GM12878 (cell line): ENCODE data around the gene PEF1. TPM values are rescaled to one million over a fixed set of nuclear protein-coding genes. Genes with fewer than 3 reads are reported as not detected.

Source experiments
- ATAC-seq: fragments of 200-7000 bp; cut with Tn5 transposase; 3 replicates; pipeline ENCODE4 v1.9.1; 2020; ENCODE audit warnings: mild to moderate bottlenecking, moderate library complexity
- BruUV-seq: library from RNA; stranded (reverse); fragments of 400-500 nt; replicated peaks from 2 replicates; lab custom pipeline; 2021; lab: Mats Ljungman, UMichigan
- CTCF ChIA-PET: fragments of 300-600 bp; sonication (Branson Sonifier 250); formaldehyde crosslinking; extraction: SDS; loops from one replicate; lab custom pipeline; 2021; ENCODE audit warnings: inconsistent platforms; lab: Yijun Ruan, JAX
- POLR2A ChIA-PET: fragments of 350-600 bp; formaldehyde crosslinking; extraction: SDS; loops from one replicate; lab custom pipeline; 2021; ENCODE audit warnings: inconsistent platforms; lab: Charles Lee
- RAD21 ChIA-PET: fragments of 300-600 bp; sonication (Branson Sonifier 250); formaldehyde crosslinking; loops from one replicate; lab custom pipeline; 2023; ENCODE audit warnings: antibody characterized with exemption; ENCODE audit not compliant: unreplicated experiment; lab: Charles Lee
- SMC1A ChIA-PET: fragments of 300-600 bp; sonication (Branson Sonifier 250); formaldehyde crosslinking; loops from one replicate; lab custom pipeline; 2023; ENCODE audit not compliant: unreplicated experiment, uncharacterized antibody; lab: Charles Lee
- DNase-seq: peaks from one replicate; pipeline ENCODE4 v3.0.0-alpha.2; 2011; ENCODE audit warnings: low read depth, low spot score
- FAIRE-seq: peaks from 3 replicates; lab custom pipeline; 2011; peaks lifted over from hg19 to GRCh38; lab: Jason Lieb, UNC
- H2AFZ ChIP-seq: 2 replicates; pipeline ENCODE4 v1.6.0; 2011; ENCODE audit warnings: low read depth, low read length, control low read depth; ENCODE audit not compliant: control insufficient read depth
- H3K27ac ChIP-seq: 2 replicates; pipeline ENCODE4 v1.5.1; 2011; ENCODE audit warnings: control low read depth; ENCODE audit not compliant: control insufficient read depth, insufficient read depth
- H3K27me3 ChIP-seq, 2 experiments: replicated peaks in 1 of 2; 2 replicates each; pipeline versions ENCODE4 v1.6.0 to v1.6.1; 2011; ENCODE audit warnings: low read length in 1 of 2; ENCODE audit not compliant: control insufficient read depth in 2 of 2, insufficient read depth in 2 of 2
- H3K36me3 ChIP-seq, 2 experiments: 2 replicates each; pipeline ENCODE4 v1.5.1; 2011; ENCODE audit warnings: low read length in 1 of 2; ENCODE audit not compliant: control insufficient read depth in 2 of 2, insufficient read depth in 2 of 2
- H3K4me1 ChIP-seq: 2 replicates; pipeline ENCODE4 v1.6.1; 2011; ENCODE audit warnings: mild to moderate bottlenecking, low read length, moderate library complexity, mixed read lengths; ENCODE audit not compliant: control insufficient read depth, insufficient read depth
- H3K4me2 ChIP-seq: 2 replicates; pipeline ENCODE4 v1.6.0; 2011; ENCODE audit warnings: control low read depth; ENCODE audit not compliant: control insufficient read depth, insufficient read depth
- H3K4me3 ChIP-seq: fragments of 200-600 bp; sonication (generic); 2 replicates; pipeline ENCODE4 v1.5.1; 2016
- H3K79me2 ChIP-seq: 2 replicates; pipeline ENCODE4 v1.6.0; 2011; ENCODE audit warnings: low read length; ENCODE audit not compliant: control insufficient read depth, insufficient read depth
- H3K9ac ChIP-seq: 2 replicates; pipeline ENCODE4 v1.8.0; 2011; ENCODE audit warnings: low read length, control low read depth, mixed read lengths; ENCODE audit not compliant: control insufficient read depth, insufficient read depth
- H3K9me3 ChIP-seq: replicated peaks from 3 replicates; pipeline ENCODE4 v1.5.1; 2011; ENCODE audit warnings: mild to moderate bottlenecking, low read length; ENCODE audit not compliant: control insufficient read depth, insufficient read depth
- H4K20me1 ChIP-seq: 2 replicates; pipeline ENCODE4 v1.6.0; 2011; ENCODE audit not compliant: control insufficient read depth, insufficient read depth
- MTA3 ChIP-seq: IDR thresholded peaks from 2 replicates; pipeline ENCODE4 v1.6.1; 2012; ENCODE audit warnings: low read length, inconsistent platforms, borderline replicate concordance
- PAX5 ChIP-seq: IDR thresholded peaks from 2 replicates; pipeline ENCODE4 v1.6.1; 2011; ENCODE audit warnings: low read depth, low read length, borderline replicate concordance
- RB1 ChIP-seq: fragments of 450-650 bp; formaldehyde crosslinking; IDR thresholded peaks from 2 replicates; pipeline ENCODE4 v1.6.1; 2017; ENCODE audit warnings: mild to moderate bottlenecking, borderline replicate concordance
- TAF1 ChIP-seq: IDR thresholded peaks from 2 replicates; pipeline ENCODE4 v1.6.1; 2011; ENCODE audit warnings: mild to moderate bottlenecking, low read depth, low read length, borderline replicate concordance
- TCF7 ChIP-seq: IDR thresholded peaks from 2 replicates; pipeline ENCODE4 v1.6.1; 2014; ENCODE audit warnings: antibody characterized with exemption, borderline replicate concordance
- ZNF622 ChIP-seq: fragments of 450-650 bp; IDR thresholded peaks from 2 replicates; pipeline ENCODE4 v1.6.1; 2017; ENCODE audit warnings: mild to moderate bottlenecking, inconsistent platforms
- WGBS: methylation state at CpG from one replicate; pipeline ENCODE4 v1.1.6; 2016; ENCODE audit warnings: low lambda C conversion rate; ENCODE audit not compliant: insufficient replicate concordance, insufficient coverage; ENCODE audit errors: missing lambda C conversion rate; 5-methylcytosine and 5-hydroxymethylcytosine counted together
- in situ Hi-C: fragments of 300-500 bp; cut with MboI; formaldehyde crosslinking; loops from 9 replicates; pipeline ENCODE4 v1.14.3; 2018; ENCODE audit warnings: mixed read lengths
- intact Hi-C: fragments of 100-400 bp; cut with micrococcal nuclease; formaldehyde crosslinking; loops from one replicate; pipeline ENCODE4 v1.14.2; 2022; ENCODE audit not compliant: unreplicated experiment
- polyA plus RNA-seq, 11 experiments: library from polyadenylated mRNA; depleted of rRNA in 4 of 11; unstranded in 6 of 11; stranded (reverse) in 5 of 11; fragments of >200 nt; fragmentation: Nextera tagmentation in 4 of 11; fragmentation: Illumina TruSeq in 1 of 11; extraction: Ambion mirVana in 4 of 11; extraction: Trizol in 1 of 11; gene quantifications; 1 replicate in 1 of 11; 2 replicates in 10 of 11; pipeline versions ENCODE4 v1.2.1 to v1.2.3, GENCODE V29; 2011 to 2016; ENCODE audit warnings: inconsistent platforms in 2 of 11, missing spikeins in 2 of 11, low read depth in 1 of 11
- total RNA-seq, 4 experiments: library from RNA; depleted of rRNA in 3 of 4; stranded (reverse); fragments of >200 nt in 3 of 4; fragmentation: Illumina TruSeq in 1 of 4; extraction: Trizol in 1 of 4; gene quantifications; 2 replicates each; pipeline versions ENCODE4 v1.2.1 to v1.2.3, GENCODE V29; 2013 to 2021
- TF ChIP-seq, protein P1 (sequence below): IDR thresholded peaks from 2 replicates; pipeline ENCODE4 v1.6.1; 2012; ENCODE audit warnings: low read depth, low read length, improper control_type of control experiment
- TF ChIP-seq, protein P2 (sequence below): fragments of 450-650 bp; IDR thresholded peaks from 2 replicates; pipeline ENCODE4 v1.6.1; 2017; ENCODE audit warnings: mild to moderate bottlenecking
- TF ChIP-seq, protein P3 (sequence below): fragments of 450-650 bp; IDR thresholded peaks from 2 replicates; pipeline ENCODE4 v1.6.1; 2017; ENCODE audit warnings: mild to moderate bottlenecking, moderate library complexity
- TF ChIP-seq, protein P4 (sequence below): IDR thresholded peaks from 2 replicates; pipeline ENCODE4 v1.6.1; 2012; ENCODE audit warnings: low read depth, low read length, improper control_type of control experiment

The PEF1 gene
- total and polyA plus RNA-seq, 10 of the 15 experiments (the other 5 are each of a cell fraction or from before 2014, with no cell fraction given) = 27.1 to 107 (median 79.0) TPM

DNA sequence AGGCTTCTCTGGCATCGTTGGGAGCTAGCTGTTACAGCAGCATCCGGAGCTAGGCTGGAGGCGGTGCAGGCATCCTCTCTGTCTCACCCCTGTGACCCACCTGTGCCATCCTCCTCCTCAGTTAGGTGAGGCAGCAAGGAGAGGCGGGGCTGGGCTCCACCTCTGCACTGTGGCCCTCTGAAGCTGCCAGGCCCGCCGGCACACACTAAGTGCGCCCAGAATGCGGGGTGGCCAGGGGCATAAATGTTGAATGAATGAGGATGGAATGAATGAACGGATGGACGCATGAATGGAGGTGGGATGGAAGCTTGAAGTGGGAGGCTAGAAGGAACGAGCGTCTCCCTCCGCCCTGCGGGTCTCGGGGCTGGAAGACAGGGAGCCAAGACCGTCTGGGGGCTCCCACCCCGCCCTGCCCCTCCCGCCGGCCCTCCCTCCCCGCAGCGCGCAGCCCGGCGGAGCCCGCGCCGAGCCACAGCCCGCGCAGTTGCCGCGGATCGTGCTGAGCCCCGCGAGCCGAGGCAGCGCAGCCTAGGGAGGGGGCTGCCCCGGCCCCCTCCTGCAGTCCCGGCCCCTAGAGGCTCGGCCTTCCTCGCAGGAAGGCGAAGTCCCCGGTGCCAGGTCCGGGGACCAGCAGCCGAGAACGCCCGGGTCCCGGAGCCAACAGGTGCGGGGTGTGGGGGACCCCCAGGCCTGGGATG lies 27.3 kb downstream of the PEF1 start, which contains the start of gene HCRTR1 (continued):
- TF ChIP-seq, protein P1, sequence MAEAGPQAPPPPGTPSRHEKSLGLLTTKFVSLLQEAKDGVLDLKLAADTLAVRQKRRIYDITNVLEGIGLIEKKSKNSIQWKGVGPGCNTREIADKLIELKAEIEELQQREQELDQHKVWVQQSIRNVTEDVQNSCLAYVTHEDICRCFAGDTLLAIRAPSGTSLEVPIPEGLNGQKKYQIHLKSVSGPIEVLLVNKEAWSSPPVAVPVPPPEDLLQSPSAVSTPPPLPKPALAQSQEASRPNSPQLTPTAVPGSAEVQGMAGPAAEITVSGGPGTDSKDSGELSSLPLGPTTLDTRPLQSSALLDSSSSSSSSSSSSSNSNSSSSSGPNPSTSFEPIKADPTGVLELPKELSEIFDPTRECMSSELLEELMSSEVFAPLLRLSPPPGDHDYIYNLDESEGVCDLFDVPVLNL = no peak
- no peak for TF ChIP-seq TAF1
- no peak for TF ChIP-seq ZNF622
- TF ChIP-seq, protein P2, sequence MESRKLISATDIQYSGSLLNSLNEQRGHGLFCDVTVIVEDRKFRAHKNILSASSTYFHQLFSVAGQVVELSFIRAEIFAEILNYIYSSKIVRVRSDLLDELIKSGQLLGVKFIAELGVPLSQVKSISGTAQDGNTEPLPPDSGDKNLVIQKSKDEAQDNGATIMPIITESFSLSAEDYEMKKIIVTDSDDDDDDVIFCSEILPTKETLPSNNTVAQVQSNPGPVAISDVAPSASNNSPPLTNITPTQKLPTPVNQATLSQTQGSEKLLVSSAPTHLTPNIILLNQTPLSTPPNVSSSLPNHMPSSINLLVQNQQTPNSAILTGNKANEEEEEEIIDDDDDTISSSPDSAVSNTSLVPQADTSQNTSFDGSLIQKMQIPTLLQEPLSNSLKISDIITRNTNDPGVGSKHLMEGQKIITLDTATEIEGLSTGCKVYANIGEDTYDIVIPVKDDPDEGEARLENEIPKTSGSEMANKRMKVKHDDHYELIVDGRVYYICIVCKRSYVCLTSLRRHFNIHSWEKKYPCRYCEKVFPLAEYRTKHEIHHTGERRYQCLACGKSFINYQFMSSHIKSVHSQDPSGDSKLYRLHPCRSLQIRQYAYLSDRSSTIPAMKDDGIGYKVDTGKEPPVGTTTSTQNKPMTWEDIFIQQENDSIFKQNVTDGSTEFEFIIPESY = no peak
- no peak for TF ChIP-seq MTA3

DNA sequence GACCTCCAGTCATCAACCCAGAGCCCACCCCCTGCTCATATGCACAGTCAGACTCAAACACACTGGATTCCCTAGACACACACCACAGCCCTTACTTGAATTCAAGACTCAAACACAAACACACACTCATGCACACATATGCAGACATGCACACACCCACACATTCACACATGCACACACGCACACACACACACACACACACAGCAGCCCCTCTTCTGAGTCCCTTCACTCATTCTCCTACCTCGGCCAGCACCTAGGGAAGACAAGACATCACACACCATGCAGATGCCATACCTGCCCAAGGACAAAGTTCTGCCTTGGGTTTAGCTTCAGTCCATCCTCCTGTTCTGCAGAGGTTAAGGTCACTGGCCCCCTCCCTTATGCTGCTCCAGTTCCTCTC lies 28.7 kb downstream of the PEF1 start:
- CTCF ChIA-PET = interaction anchor here (0.6 to 4.9 kb wide), 6 partner anchors 9 to 791 kb away, joined by 3 to 61 read pairs (median 4); no protein-coding TSS in a partner anchor
- no peaks in the 10 kb centered on the region for H3K9me3 ChIP-seq
- no TSS peak for BruUV-seq
- H3K4me2 ChIP-seq = no peak overlapping the region
- SMC1A ChIA-PET = interaction anchor here (1.1 to 1.4 kb wide), 2 partner anchors 20 to 46 kb away, joined by 4 to 5 read pairs; no protein-coding TSS in a partner anchor
- H2AFZ ChIP-seq = no peak overlapping the region
- in situ Hi-C loops = no loop called here
- H3K4me1 ChIP-seq = no peaks in the 10 kb centered on the region
- POLR2A ChIA-PET = no interaction called here
- H3K27ac ChIP-seq = no peak overlapping the region
- intact Hi-C loops = no loop called here
- ATAC-seq (no peak), FAIRE-seq (no peak), DNase-seq (no peak)
- RAD21 ChIA-PET = interaction anchor here (1.1 to 1.2 kb wide), 2 partner anchors 53 to 67 kb away, joined by 3 read pairs; no protein-coding TSS in a partner anchor
- H3K4me3 ChIP-seq = no peak overlapping the region
- H3K36me3 ChIP-seq = no peaks in the 10 kb centered on the region
- H4K20me1 ChIP-seq = no peaks in the 10 kb centered on the region
- H3K27me3 ChIP-seq = no peaks in the 10 kb centered on the region; a peak in 2 of 4 replicates
- H3K9ac ChIP-seq = no peak overlapping the region
- H3K79me2 ChIP-seq = no peaks in the 10 kb centered on the region
- TF ChIP-seq, protein P3, sequence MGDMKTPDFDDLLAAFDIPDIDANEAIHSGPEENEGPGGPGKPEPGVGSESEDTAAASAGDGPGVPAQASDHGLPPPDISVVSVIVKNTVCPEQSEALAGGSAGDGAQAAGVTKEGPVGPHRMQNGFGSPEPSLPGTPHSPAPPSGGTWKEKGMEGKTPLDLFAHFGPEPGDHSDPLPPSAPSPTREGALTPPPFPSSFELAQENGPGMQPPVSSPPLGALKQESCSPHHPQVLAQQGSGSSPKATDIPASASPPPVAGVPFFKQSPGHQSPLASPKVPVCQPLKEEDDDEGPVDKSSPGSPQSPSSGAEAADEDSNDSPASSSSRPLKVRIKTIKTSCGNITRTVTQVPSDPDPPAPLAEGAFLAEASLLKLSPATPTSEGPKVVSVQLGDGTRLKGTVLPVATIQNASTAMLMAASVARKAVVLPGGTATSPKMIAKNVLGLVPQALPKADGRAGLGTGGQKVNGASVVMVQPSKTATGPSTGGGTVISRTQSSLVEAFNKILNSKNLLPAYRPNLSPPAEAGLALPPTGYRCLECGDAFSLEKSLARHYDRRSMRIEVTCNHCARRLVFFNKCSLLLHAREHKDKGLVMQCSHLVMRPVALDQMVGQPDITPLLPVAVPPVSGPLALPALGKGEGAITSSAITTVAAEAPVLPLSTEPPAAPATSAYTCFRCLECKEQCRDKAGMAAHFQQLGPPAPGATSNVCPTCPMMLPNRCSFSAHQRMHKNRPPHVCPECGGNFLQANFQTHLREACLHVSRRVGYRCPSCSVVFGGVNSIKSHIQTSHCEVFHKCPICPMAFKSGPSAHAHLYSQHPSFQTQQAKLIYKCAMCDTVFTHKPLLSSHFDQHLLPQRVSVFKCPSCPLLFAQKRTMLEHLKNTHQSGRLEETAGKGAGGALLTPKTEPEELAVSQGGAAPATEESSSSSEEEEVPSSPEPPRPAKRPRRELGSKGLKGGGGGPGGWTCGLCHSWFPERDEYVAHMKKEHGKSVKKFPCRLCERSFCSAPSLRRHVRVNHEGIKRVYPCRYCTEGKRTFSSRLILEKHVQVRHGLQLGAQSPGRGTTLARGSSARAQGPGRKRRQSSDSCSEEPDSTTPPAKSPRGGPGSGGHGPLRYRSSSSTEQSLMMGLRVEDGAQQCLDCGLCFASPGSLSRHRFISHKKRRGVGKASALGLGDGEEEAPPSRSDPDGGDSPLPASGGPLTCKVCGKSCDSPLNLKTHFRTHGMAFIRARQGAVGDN = no peak
- TF ChIP-seq, protein P4, sequence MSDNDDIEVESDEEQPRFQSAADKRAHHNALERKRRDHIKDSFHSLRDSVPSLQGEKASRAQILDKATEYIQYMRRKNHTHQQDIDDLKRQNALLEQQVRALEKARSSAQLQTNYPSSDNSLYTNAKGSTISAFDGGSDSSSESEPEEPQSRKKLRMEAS = no peak
- TF ChIP-seq TCF7 (no peak), RB1 (no peak), PAX5 (no peak)
- 10% methylated on average over 2 of the region's 2 CpGs for WGBS
